BLaER1 (cell line): ENCODE results near the gene SLAIN1.
A peak's percentile ranks its signal among the peaks of the same experiment; 100 is the strongest.

Experiments
- H3K27ac ChIP-seq: shearing (Covaris generic); formaldehyde crosslinking; 2 replicates; pipeline ENCODE4 v1.8.1; 2022
- H3K27me3 ChIP-seq: shearing (Covaris generic); formaldehyde crosslinking; 2 replicates; pipeline ENCODE4 v1.8.1; 2022
- H3K36me3 ChIP-seq: shearing (Covaris generic); formaldehyde crosslinking; 2 replicates; pipeline ENCODE4 v1.8.1; 2022
- H3K4me1 ChIP-seq: shearing (Covaris generic); formaldehyde crosslinking; 2 replicates; pipeline ENCODE4 v1.8.1; 2022
- H3K4me2 ChIP-seq: shearing (Covaris generic); formaldehyde crosslinking; 2 replicates; pipeline ENCODE4 v1.8.1; 2022
- H3K4me3 ChIP-seq: shearing (Covaris generic); formaldehyde crosslinking; 2 replicates; pipeline ENCODE4 v1.8.1; 2022
- H3K9ac ChIP-seq: shearing (Covaris generic); formaldehyde crosslinking; 2 replicates; pipeline ENCODE4 v1.8.1; 2022
- H3K9me3 ChIP-seq: shearing (Covaris generic); formaldehyde crosslinking; 2 replicates; pipeline ENCODE4 v1.8.1; 2022
- H4K20me1 ChIP-seq: shearing (Covaris generic); formaldehyde crosslinking; 2 replicates; pipeline ENCODE4 v1.8.1; 2022
- Cebpa-rat ChIP-seq: shearing (Covaris generic); IDR thresholded peaks from 2 replicates; pipeline ENCODE4 v1.8.1; 2022

Gene SLAIN1

GRCh38 chr13:77779552-77780272, 82.2 kb downstream of the SLAIN1 start:
- 0 out of 2 replicates have a peak overlapping the region, but pooled peaks have one; percentile 5 for H3K4me2 ChIP-seq
- H3K4me3 ChIP-seq, result no peak overlapping the region
- peaks cover 4% of the 10 kb centered on the region for H3K36me3 ChIP-seq
- H3K9ac ChIP-seq, result no peak overlapping the region
- H3K27me3 ChIP-seq, result no peaks in the 10 kb centered on the region
- H4K20me1 ChIP-seq, result no peaks in the 10 kb centered on the region
- H3K9me3 ChIP-seq, result no peaks in the 10 kb centered on the region
- H3K27ac ChIP-seq, result no peak overlapping the region
- H3K4me1 ChIP-seq, result peaks cover 7% of the 10 kb centered on the region; the same call in 1 of the 2 replicates
- TF ChIP-seq Cebpa-rat, result no peak

GRCh38 chr13:77781808-77782207, 84.3 kb downstream of the SLAIN1 start:
- Histone ChIP-seq H3K9ac (no peak overlapping the region), H3K27me3 (no peaks in the 10 kb centered on the region), H4K20me1 (no peaks in the 10 kb centered on the region), H3K4me1 (peaks cover 7% of the 10 kb centered on the region; the same call in 1 of the 2 replicates), H3K9me3 (no peaks in the 10 kb centered on the region), H3K4me3 (no peak overlapping the region), H3K27ac (no peak overlapping the region), H3K36me3 (no peaks in the 10 kb centered on the region), H3K4me2 (no peak overlapping the region)
- TF ChIP-seq Cebpa-rat, result no peak

GRCh38 chr13:77784515-77784914, 87.0 kb downstream of the SLAIN1 start:
- peaks cover 7% of the 10 kb centered on the region; the same call in 1 of the 2 replicates for H3K4me1 ChIP-seq
- H3K27ac ChIP-seq, result no peak overlapping the region
- TF ChIP-seq Cebpa-rat, result no peak

GRCh38 chr13:77786695-77787287, 89.3 kb downstream of the SLAIN1 start:
- H3K4me2 ChIP-seq, result no peak overlapping the region
- H3K4me3 ChIP-seq, result no peak overlapping the region
- peaks cover 6% of the 10 kb centered on the region; the same call in 1 of the 2 replicates for H3K36me3 ChIP-seq
- H3K9me3 ChIP-seq, result peaks cover 18% of the 10 kb centered on the region
- H3K27ac ChIP-seq, result no peak overlapping the region
- H3K4me1 ChIP-seq, result no peaks in the 10 kb centered on the region
- H4K20me1 ChIP-seq, result no peaks in the 10 kb centered on the region
- no peak overlapping the region for H3K9ac ChIP-seq
- H3K27me3 ChIP-seq, result no peaks in the 10 kb centered on the region
- TF ChIP-seq Cebpa-rat, result no peak

More at GRCh38 chr13:77784515-77784914, 87.0 kb downstream of the SLAIN1 start:
- no peak overlapping the region for H3K4me3 ChIP-seq
- no peaks in the 10 kb centered on the region for H3K36me3 ChIP-seq
- H3K27me3 ChIP-seq, result no peaks in the 10 kb centered on the region
- H4K20me1 ChIP-seq, result no peaks in the 10 kb centered on the region
- H3K9me3 ChIP-seq, result no peaks in the 10 kb centered on the region
- no peak overlapping the region for H3K9ac ChIP-seq
- no peak overlapping the region for H3K4me2 ChIP-seq

- Histone ChIP-seq H3K9ac (no peak overlapping the region), H3K9me3 (peaks cover 38% of the 10 kb centered on the region), H4K20me1 (no peaks in the 10 kb centered on the region), H3K4me3 (no peak overlapping the region), H3K4me2 (no peak overlapping the region), H3K4me1 (no peaks in the 10 kb centered on the region), H3K27ac (no peak overlapping the region), H3K27me3 (no peaks in the 10 kb centered on the region), H3K36me3 (peaks cover 6% of the 10 kb centered on the region; the same call in 1 of the 2 replicates)
- TF ChIP-seq Cebpa-rat, result no peak
Measured at GRCh38 chr13:77789376-77789775, 91.9 kb downstream of the SLAIN1 start.

- Histone ChIP-seq H3K4me1 (no peaks in the 10 kb centered on the region), H3K9me3 (no peaks in the 10 kb centered on the region), H3K4me3 (no peak overlapping the region), H3K27ac (no peak overlapping the region), H3K36me3 (no peaks in the 10 kb centered on the region), H3K9ac (no peak overlapping the region), H3K27me3 (no peaks in the 10 kb centered on the region), H3K4me2 (no peak overlapping the region), H4K20me1 (no peaks in the 10 kb centered on the region)
- no peak for TF ChIP-seq Cebpa-rat
Measured at GRCh38 chr13:77800219-77800618, 102.7 kb downstream of the SLAIN1 start.

- no peaks in the 10 kb centered on the region for H3K27me3 ChIP-seq
- no peak overlapping the region for H3K4me2 ChIP-seq
- H4K20me1 ChIP-seq, result no peaks in the 10 kb centered on the region
- H3K27ac ChIP-seq, result no peak overlapping the region
- no peaks in the 10 kb centered on the region for H3K36me3 ChIP-seq
- H3K9ac ChIP-seq, result no peak overlapping the region
- no peaks in the 10 kb centered on the region for H3K9me3 ChIP-seq
- TF ChIP-seq Cebpa-rat, result no peak
- H3K4me3 ChIP-seq, result no peak overlapping the region
- H3K4me1 ChIP-seq, result no peaks in the 10 kb centered on the region
Measured at GRCh38 chr13:77806518-77806917, 109.0 kb downstream of the SLAIN1 start.

- H3K4me1 ChIP-seq, result no peaks in the 10 kb centered on the region
- H3K36me3 ChIP-seq, result no peaks in the 10 kb centered on the region
- H3K27ac ChIP-seq, result no peak overlapping the region
- H3K9me3 ChIP-seq, result no peaks in the 10 kb centered on the region
- no peak overlapping the region for H3K4me3 ChIP-seq
- no peak for TF ChIP-seq Cebpa-rat
- no peaks in the 10 kb centered on the region for H4K20me1 ChIP-seq
- H3K27me3 ChIP-seq, result no peaks in the 10 kb centered on the region
- H3K9ac ChIP-seq, result no peak overlapping the region
- H3K4me2 ChIP-seq, result no peak overlapping the region
Measured at GRCh38 chr13:77807431-77808135, 110.1 kb downstream of the SLAIN1 start.

- Histone ChIP-seq H3K9ac (no peak overlapping the region), H3K4me1 (no peaks in the 10 kb centered on the region), H3K27me3 (no peaks in the 10 kb centered on the region), H3K4me2 (no peak overlapping the region), H3K36me3 (no peaks in the 10 kb centered on the region), H3K27ac (no peak overlapping the region), H3K9me3 (no peaks in the 10 kb centered on the region), H4K20me1 (no peaks in the 10 kb centered on the region), H3K4me3 (no peak overlapping the region)
- TF ChIP-seq Cebpa-rat, result no peak
Measured at GRCh38 chr13:77810430-77810829, 112.9 kb downstream of the SLAIN1 start.

GRCh38 chr13:77810878-77811277, 113.4 kb downstream of the SLAIN1 start:
- no peaks in the 10 kb centered on the region for H4K20me1 ChIP-seq

More at GRCh38 chr13:77810878-77811277, 113.4 kb downstream of the SLAIN1 start:
- Histone ChIP-seq H3K4me2 (no peak overlapping the region), H3K9ac (no peak overlapping the region), H3K27me3 (no peaks in the 10 kb centered on the region), H3K4me1 (no peaks in the 10 kb centered on the region), H3K36me3 (no peaks in the 10 kb centered on the region), H3K27ac (no peak overlapping the region), H3K4me3 (no peak overlapping the region), H3K9me3 (no peaks in the 10 kb centered on the region)
- no peak for TF ChIP-seq Cebpa-rat
